H7 (cell line): ENCODE data around the gene GRK1. TPM values are rescaled to one million over a fixed set of nuclear protein-coding genes. Genes with fewer than 3 reads are reported as not detected.
"Not testable (repeated sequence)": the region's sequence is repeated elsewhere in the genome, so short reads cannot be mapped to it uniquely, and the experiment has no call there.

Experiments
- DNase-seq: peaks from one replicate; pipeline ENCODE4 v3.0.0; 2012
- H3K27me3 ChIP-seq: 2 replicates; pipeline ENCODE4 v1.6.0; 2011; ENCODE audit warnings: mild to moderate bottlenecking, low read length; ENCODE audit not compliant: control insufficient read depth, insufficient read depth
- H3K36me3 ChIP-seq: replicated peaks from 2 replicates; pipeline ENCODE4 v1.5.1; 2011; ENCODE audit warnings: low read length; ENCODE audit not compliant: control insufficient read depth, insufficient read depth
- H3K4me3 ChIP-seq: 2 replicates; pipeline ENCODE4 v1.5.1; 2011; ENCODE audit warnings: low read depth, mild to moderate bottlenecking, control low read depth, low read length, moderate library complexity; ENCODE audit not compliant: insufficient read depth
- total RNA-seq: library from RNA; depleted of rRNA; stranded (reverse); fragments of >200 nt; shearing (Covaris generic); gene quantifications from 2 replicates; pipeline ENCODE4 v1.2.3, GENCODE V29; 2014; rRNA removed

The GRK1 gene
- 0.14 and 0.33 TPM in 2 replicates for total RNA-seq

- Histone ChIP-seq H3K27me3 (no peaks in the 10 kb centered on the region), H3K4me3 (no peak within 1 kb of the TSS), H3K36me3 (no peaks in the 10 kb centered on the region)
- peak; percentile 54 for DNase-seq
These were observed at the start of gene GRK1 for GRCh38 chr13:113666951-113667701. Gene GRK1, plus strand, starts transcription at chr13:113667219. Its CDS starts 168 bp downstream, at chr13:113667387.

DNA sequence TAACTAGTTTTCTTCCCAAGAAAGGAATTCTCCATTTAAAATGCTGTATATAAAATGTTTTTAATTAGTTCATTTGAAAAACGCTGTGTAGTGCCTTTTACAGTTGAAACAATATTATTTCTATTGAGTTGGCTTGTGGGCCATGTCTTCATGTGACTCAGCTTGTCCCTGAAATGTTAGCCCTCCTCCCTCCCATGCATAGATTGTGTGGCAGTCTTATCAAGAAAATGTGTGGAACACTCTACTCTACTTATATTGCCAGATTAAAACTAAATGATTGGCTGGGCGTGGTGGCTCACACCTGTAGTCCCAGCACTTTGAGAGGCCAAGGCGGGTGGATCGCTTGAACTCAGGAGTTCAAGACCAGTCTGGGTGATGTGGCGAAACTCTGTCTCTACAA, 49.1 kb upstream of the GRK1 start:
- DNase-seq, result no peak

GRCh38 chr13:113618455-113618854, 48.6 kb upstream of the GRK1 start:
- no peak for DNase-seq
- H3K4me3 ChIP-seq, result no peak overlapping the region
- H3K36me3 ChIP-seq, result peaks cover 9% of the 10 kb centered on the region
- no peaks in the 10 kb centered on the region for H3K27me3 ChIP-seq

More for the DNA sequence above, 49.1 kb upstream of the GRK1 start:
- H3K4me3 ChIP-seq, result no peak overlapping the region
- H3K27me3 ChIP-seq, result no peaks in the 10 kb centered on the region
- peaks cover 6% of the 10 kb centered on the region for H3K36me3 ChIP-seq

DNA sequence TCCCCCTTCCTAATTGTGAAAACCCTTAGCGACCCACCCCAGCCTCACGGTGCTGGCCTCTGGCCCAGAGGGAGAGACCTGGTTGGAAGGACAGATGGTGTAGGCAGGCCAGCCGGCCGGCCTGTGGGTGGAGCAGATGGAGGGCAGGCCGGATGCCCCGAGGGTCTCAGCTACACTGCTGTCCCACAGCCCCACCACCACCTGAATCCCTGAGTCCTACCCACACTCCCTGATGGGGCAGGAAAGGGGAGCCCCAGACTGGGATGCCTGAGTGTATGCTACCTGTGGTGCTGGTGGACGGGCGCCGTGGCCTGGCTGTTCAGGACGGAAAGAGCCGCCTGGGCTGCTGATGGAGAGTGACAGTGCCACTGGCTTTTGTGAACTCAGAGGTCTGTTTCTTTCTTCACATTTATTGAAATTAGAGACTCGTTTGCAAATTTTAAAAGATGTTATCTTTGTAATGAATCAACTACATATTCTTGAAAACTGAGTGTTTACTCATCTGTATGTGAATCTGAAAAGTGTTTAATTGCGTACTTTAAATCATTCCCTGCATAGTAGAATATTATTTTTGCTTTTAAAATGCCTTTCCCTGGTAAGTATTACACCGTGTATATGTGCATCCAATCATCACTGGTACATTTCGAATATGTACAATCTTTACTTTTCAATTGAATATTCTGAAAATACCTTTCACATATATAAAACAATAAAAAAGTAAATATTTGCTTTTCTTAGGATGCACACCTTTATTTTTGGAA, 46.8 kb upstream of the GRK1 start:
- DNase-seq, result no peak
- H3K36me3 ChIP-seq, result peaks cover 11% of the 10 kb centered on the region
- H3K4me3 ChIP-seq, result no peak overlapping the region
- no peaks in the 10 kb centered on the region for H3K27me3 ChIP-seq

- H3K36me3 ChIP-seq, result peaks cover 10% of the 10 kb centered on the region
- no peaks in the 10 kb centered on the region for H3K27me3 ChIP-seq
- no peak for DNase-seq
- no peak overlapping the region for H3K4me3 ChIP-seq
These were observed 46.0 kb upstream of the GRK1 start for GRCh38 chr13:113621046-113621445.

DNA sequence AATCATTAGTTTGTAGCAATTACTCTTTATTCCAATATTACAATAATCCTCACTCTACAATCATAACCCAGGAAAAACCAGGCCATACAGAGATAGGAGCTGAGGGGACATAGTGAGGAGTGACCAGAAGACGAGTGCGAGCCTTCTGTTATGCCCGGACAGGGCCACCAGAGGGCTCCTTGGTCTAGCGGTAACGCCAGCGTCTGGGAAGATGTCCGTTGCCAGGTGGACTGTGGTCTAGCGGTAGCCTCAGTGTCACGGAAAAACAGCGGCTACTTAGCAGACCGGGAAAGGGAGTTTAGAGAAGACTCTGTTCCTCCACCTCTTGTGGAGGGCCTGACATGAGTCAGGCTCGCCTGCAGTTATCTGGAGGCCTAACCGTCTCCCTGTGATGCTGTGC, 45.5 kb upstream of the GRK1 start:
- H3K36me3 ChIP-seq, H3K4me3 ChIP-seq, H3K27me3 ChIP-seq, DNase-seq: not testable (repeated sequence)

DNA sequence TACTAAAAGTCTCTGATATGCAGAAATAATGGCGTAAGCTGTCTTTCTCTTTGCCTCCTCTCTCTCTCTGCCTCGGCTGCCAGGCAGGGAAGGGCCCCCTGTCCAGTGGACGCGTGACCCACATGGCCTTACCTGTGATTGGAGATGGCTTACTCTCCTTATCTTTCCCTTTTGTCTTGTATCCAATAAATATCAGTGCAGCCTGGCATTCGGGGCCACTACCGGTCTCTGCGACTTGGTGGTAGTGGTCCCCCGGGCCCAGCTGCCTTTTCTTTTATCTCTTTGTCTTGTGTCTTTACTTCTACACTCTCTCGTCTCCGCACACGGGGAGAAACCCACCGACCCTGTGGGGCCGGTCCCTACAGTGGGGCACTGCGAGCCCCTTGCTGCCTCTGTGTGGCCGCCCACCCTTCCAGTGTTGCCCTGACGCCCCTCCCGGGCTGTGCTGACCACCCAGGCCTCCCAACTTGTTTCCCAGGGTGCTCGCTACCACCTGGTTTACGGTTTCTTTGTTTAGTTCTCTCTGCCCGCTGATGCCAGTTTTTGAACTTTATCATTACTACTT, 45.0 kb upstream of the GRK1 start:
- not testable (repeated sequence) for DNase-seq, H3K4me3 ChIP-seq, H3K27me3 ChIP-seq, H3K36me3 ChIP-seq

DNA sequence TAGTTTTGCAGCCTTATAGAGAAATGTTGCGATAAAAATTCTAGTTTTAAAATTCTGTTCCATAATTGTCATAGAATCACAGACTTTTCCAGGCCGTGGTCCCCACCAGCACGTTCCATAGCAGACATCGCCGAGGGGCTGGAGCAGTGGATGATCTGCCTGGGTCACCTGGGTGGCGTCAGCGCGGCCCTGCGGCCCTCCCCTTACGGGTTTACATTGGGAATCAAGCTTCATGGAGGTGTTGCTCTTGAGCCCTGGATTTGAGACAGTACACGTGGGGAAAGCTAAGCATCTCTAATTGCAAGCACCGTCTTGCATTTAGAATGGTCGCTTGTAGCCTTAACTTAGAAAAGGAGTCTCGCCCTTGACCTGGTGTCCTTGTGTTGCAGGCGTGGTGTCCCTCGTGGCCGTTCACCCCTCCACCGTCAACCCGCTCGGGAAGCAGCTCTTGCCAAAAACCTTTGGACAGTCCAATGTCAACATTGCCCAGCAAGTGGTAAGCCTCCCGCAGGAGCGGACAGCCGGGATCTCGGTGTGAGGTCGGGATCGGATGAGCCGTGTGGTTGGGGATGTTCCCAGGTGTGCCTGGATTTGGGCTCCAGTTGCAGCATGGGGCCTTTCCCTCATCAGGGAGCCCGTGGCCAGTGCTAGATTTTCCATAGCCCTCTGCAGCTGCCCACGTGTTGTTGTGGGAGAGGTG, 44.1 kb upstream of the GRK1 start:
- Histone ChIP-seq H3K4me3 (no peak overlapping the region), H3K36me3 (peaks cover 10% of the 10 kb centered on the region)
- no peak for DNase-seq

GRCh38 chr13:113623491-113624234, 43.4 kb upstream of the GRK1 start:
- Histone ChIP-seq H3K4me3 (no peak overlapping the region), H3K27me3 (no peaks in the 10 kb centered on the region), H3K36me3 (peaks cover 10% of the 10 kb centered on the region)
- DNase-seq, result no peak

More for the DNA sequence above, 44.1 kb upstream of the GRK1 start:
- H3K27me3 ChIP-seq, result no peaks in the 10 kb centered on the region

- H3K4me3 ChIP-seq, result no peak overlapping the region
- no peaks in the 10 kb centered on the region for H3K27me3 ChIP-seq
- H3K36me3 ChIP-seq, result peaks cover 10% of the 10 kb centered on the region
- no peak for DNase-seq
These were observed 42.8 kb upstream of the GRK1 start for GRCh38 chr13:113624235-113624587.

DNA sequence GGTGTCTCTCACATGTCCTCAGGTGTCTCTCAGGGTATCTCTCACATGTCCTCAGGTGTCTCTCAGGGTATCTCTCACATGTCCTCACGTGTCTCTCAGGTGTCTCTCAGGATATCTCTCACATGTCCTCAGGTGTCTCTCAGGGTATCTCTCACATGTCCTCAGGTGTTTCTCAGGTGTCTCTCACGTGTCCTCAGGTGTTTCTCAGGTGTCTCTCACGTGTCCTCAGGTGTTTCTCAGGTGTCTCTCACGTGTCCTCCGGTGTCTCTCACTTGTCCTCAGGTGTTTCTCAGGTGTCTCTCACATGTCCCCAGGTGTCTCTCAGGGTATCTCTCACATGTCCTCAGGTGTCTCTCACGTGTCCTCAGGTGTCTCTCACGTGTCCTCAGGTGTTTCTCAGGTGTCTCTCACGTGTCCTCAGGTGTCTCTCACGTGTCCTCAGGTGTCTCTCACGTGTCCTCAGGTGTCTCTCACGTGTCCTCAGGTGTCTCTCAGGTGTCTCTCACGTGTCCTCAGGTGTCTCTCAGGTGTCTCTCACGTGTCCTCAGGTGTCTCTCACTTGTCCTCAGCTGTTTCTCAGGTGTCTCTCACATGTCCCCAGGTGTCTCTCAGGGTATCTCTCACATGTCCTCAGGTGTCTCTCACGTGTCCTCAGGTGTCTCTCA, 42.2 kb upstream of the GRK1 start:
- not testable (repeated sequence) for H3K27me3 ChIP-seq, DNase-seq, H3K4me3 ChIP-seq, H3K36me3 ChIP-seq

DNA sequence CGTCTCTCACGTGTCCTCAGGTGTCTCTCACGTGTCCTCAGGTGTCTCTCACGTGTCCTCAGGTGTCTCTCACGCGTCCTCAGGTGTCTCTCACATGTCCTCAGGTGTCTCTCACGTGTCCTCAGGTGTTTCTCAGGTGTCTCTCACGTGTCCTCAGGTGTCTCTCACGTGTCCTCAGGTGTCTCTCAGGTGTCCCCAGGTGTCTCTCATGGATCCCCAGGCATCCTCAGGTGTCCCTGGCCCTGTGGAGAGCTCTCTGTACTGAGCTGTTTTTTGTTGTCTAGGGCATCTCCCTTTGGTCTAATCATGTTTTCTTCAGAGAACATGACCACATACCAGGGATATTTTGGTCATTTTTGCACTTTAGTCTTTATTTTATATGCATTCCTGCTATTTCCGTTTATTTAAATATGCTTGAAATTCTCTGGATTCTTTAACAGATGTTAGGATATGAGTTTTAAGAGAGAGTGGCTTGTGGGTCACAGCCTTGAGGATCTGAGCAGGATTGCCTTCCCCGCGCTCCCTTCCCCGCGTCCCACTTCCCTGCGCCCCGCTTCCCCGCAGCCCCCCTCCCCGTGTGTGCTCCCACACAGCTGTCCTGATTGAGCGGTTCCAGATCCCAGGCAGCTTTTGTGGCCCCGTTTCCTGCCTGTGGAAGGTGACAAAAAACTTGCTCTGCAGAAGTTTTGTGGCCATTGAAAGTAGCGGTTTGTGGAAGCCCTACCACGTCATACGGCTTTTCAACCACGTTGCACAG, 40.9 kb upstream of the GRK1 start:
- Histone ChIP-seq H3K36me3 (peaks cover 10% of the 10 kb centered on the region), H3K27me3 (no peaks in the 10 kb centered on the region), H3K4me3 (no peak overlapping the region)
- no peak for DNase-seq

DNA sequence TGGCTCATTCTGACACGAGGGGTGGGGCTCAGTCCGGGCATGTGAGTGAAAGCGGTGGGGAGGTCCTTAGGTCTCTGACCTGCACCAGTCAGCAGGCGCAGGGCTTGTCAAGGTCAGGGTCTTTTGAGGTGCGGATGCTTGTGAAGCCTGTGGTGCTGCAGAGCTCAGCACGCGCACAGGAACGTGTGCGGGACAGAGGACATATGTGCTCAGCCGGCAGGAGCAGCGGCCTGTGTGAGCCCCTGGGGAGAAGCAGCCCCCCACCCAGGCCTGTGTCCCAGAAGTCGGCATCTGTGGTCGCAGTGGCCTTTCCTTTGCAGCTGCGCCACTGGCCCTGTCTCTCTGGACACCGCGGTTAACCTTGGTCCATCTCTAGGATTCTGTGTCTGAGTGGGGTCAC, 39.9 kb upstream of the GRK1 start:
- no peak overlapping the region for H3K4me3 ChIP-seq

More for the DNA sequence above, 39.9 kb upstream of the GRK1 start:
- no peak for DNase-seq
- H3K27me3 ChIP-seq, result no peaks in the 10 kb centered on the region
- H3K36me3 ChIP-seq, result peaks cover 13% of the 10 kb centered on the region
